Kidney (tissue), 14 donors: Measurements from ENCODE around the gene COL4A2. TPM values are rescaled to one million over a fixed set of nuclear protein-coding genes. Genes with fewer than 3 reads are reported as not detected.
A peak's percentile ranks its signal among the peaks of the same experiment; 100 is the strongest.

Source experiments
- DNase-seq, 5 donors: peaks; one replicate each; pipeline ENCODE4 v3.0.0-alpha.2; 2013 to 2020
- FAIRE-seq: peaks from 2 replicates; lab custom pipeline; 2012; peaks lifted over from hg19 to GRCh38; lab: Jason Lieb, UNC
- H3K27ac ChIP-seq, 2 donors: one replicate each; pipeline ENCODE4 v1.7.0; 2013; ENCODE audit warnings: low read depth in 2 of 2, low read length in 2 of 2, inconsistent platforms in 1 of 2
- H3K27me3 ChIP-seq: one replicate; pipeline ENCODE4 v1.7.1; 2013; ENCODE audit warnings: low read length, inconsistent platforms; ENCODE audit not compliant: control insufficient read depth, insufficient read depth
- H3K36me3 ChIP-seq, 3 donors: one replicate each; pipeline versions ENCODE4 v1.7.0 to v1.7.1; 2013; ENCODE audit warnings: low read length in 3 of 3, control low read depth in 1 of 3, inconsistent platforms in 1 of 3; ENCODE audit not compliant: insufficient read depth in 3 of 3, control insufficient read depth in 2 of 3
- H3K4me1 ChIP-seq, 3 donors: one replicate each; pipeline versions ENCODE4 v1.7.0 to v1.7.1; 2013; ENCODE audit warnings: low read length in 3 of 3, inconsistent platforms in 1 of 3, low read depth in 1 of 3; ENCODE audit not compliant: control insufficient read depth in 2 of 3, insufficient read depth in 2 of 3
- H3K4me3 ChIP-seq, 3 donors: one replicate each; pipeline versions ENCODE4 v1.7.0 to v1.8.1; 2013; ENCODE audit warnings: low read length in 3 of 3, control low read depth in 1 of 3, inconsistent platforms in 1 of 3
- H3K9ac ChIP-seq, 3 donors: one replicate each; pipeline versions ENCODE4 v1.7.0 to v1.7.1; 2013; ENCODE audit warnings: low read length in 3 of 3, control low read depth in 1 of 3, inconsistent platforms in 1 of 3
- H3K9me3 ChIP-seq, 3 donors: one replicate each; pipeline versions ENCODE4 v1.7.0 to v1.7.1; 2013; ENCODE audit warnings: low read length in 3 of 3, control low read depth in 1 of 3, inconsistent platforms in 1 of 3; ENCODE audit not compliant: control insufficient read depth in 2 of 3, insufficient read depth in 1 of 3
- CTCF ChIP-seq: IDR thresholded peaks from 3 replicates; pipeline ENCODE4 v1.5.1; 2012; ENCODE audit warnings: mild to moderate bottlenecking, moderate library complexity, borderline replicate concordance; ENCODE audit not compliant: insufficient read depth; ENCODE audit errors: extremely low read depth
- intact Hi-C: fragments of 100-400 bp; cut with DNase I; formaldehyde crosslinking; loops from one replicate; pipeline ENCODE4 v1.11.1; 2022
- polyA plus RNA-seq: library from polyadenylated mRNA; stranded (reverse); fragments of 350-450 nt; fragmentation: Illumina TruSeq; extraction: RNeasy Lipid Tissue Mini Kit (QIAGEN cat#74804); gene quantifications from one replicate; pipeline ENCODE4 v1.2.3, GENCODE V29; 2014; ENCODE audit warnings: low read depth, low replicate concordance; ENCODE audit not compliant: insufficient read depth
- total RNA-seq: library from RNA; stranded (reverse); fragmentation: NEBNext Ultra II Directional; extraction: Animal tissue kit (Norgen Biotek cat#: 25700); gene quantifications from one replicate; pipeline ENCODE4 v1.2.1, GENCODE V29; 2021
- donor health status: control.
- donor health status: control.
- donor health status: control.
- donor health status: control.
- donor health status: control.
- donor health status: DM: yes; HTN: yes; CAD: no.
- donor health status: Normal renal cell carcinoma (clear cell type).

COL4A2 gene
- total and polyA plus RNA-seq, 2 donors from 2014 or later, result 126 to 265 TPM

GRCh38 chr13:110413016-110413675 is 106.1 kb downstream of the COL4A2 start:
- TF ChIP-seq CTCF, result no peak
- Histone ChIP-seq H3K9me3 (no peaks in the 10 kb centered on the region), H3K27me3 (no peaks in the 10 kb centered on the region), H3K4me3 (no peak overlapping the region), H3K4me1 (peaks cover 8 to 40% (median 32%) of the 10 kb centered on the region in 3 donors), H3K27ac (peak overlapping the region; percentile 38 to 44), H3K36me3 (peaks cover 0 to 6% (median 6%) of the 10 kb centered on the region in 3 donors), H3K9ac (peak overlapping the region in 1 of 3 donors; percentile 72)
- FAIRE-seq, result no peak
- DNase-seq, result peak in 1 of 5 donors; percentile 72
- intact Hi-C loops, result loop anchor here (10.0 kb wide), 2 partner anchors 108 to 188 kb away; partner anchors contain the start of genes COL4A1 and COL4A2

- peaks cover 0 to 6% (median 5%) of the 10 kb centered on the region in 3 donors for H3K36me3 ChIP-seq
- H3K4me3 ChIP-seq, result no peak overlapping the region
- peak overlapping the region in 1 of 2 donors; percentile 18 for H3K27ac ChIP-seq
- intact Hi-C loops, result loop anchor here (10.0 kb wide), 2 partner anchors 109 to 189 kb away; partner anchors contain the start of genes COL4A1 and COL4A2
- no peak overlapping the region for H3K9ac ChIP-seq
- DNase-seq (no peak), FAIRE-seq (no peak)
- peaks cover 8 to 37% (median 32%) of the 10 kb centered on the region in 3 donors for H3K4me1 ChIP-seq
- no peaks in the 10 kb centered on the region for H3K9me3 ChIP-seq
- no peak for TF ChIP-seq CTCF
- H3K27me3 ChIP-seq, result no peaks in the 10 kb centered on the region
Observed at GRCh38 chr13:110413676-110414040, 106.6 kb downstream of the COL4A2 start.

GRCh38 chr13:110414283-110414682 is 107.2 kb downstream of the COL4A2 start:
- intact Hi-C loops, result loop anchor here (10.0 kb wide), 2 partner anchors 109 to 189 kb away; partner anchors contain the start of genes COL4A1 and COL4A2
- H3K4me1 ChIP-seq, result peaks cover 8 to 32% (median 30%) of the 10 kb centered on the region in 3 donors
- FAIRE-seq, result no peak
- H3K36me3 ChIP-seq, result peaks cover 0 to 2% (median under 1%) of the 10 kb centered on the region in 3 donors
- no peak for TF ChIP-seq CTCF
- H3K27me3 ChIP-seq, result no peaks in the 10 kb centered on the region
- H3K27ac ChIP-seq, result no peak overlapping the region
- no peak overlapping the region for H3K4me3 ChIP-seq
- DNase-seq, result no peak
- no peaks in the 10 kb centered on the region for H3K9me3 ChIP-seq
- H3K9ac ChIP-seq, result no peak overlapping the region
